Astrocyte (in vitro differentiated cells and primary cell): ENCODE data around the gene TRPM3.

Experiments used
- CTCF ChIP-seq: IDR thresholded peaks from 2 replicates; pipeline ENCODE4 v1.5.1; 2011; ENCODE audit warnings: low read depth, mild to moderate bottlenecking, inconsistent platforms, low read length, moderate library complexity; ENCODE audit not compliant: insufficient read depth
- EZH2 ChIP-seq: IDR thresholded peaks from 2 replicates; pipeline ENCODE4 v1.6.1; 2012; ENCODE audit warnings: mild to moderate bottlenecking, low read length, inconsistent platforms; ENCODE audit not compliant: insufficient read depth

GRCh38 chr9:71058660-71059059, 62.8 kb downstream of the TRPM3 start:
- no peak for TF ChIP-seq CTCF
- TF ChIP-seq EZH2: no peak
